B cell (primary cell): ENCODE data around the gene MYO18A. TPM values are rescaled to one million over a fixed set of nuclear protein-coding genes. Genes with fewer than 3 reads are reported as not detected.

ENCODE experiments used
- ATAC-seq: fragments of 200-7000 bp; cut with Tn5 transposase; one replicate; pipeline ENCODE4 v1.10.0; 2021; ENCODE audit warnings: low read depth, mild to moderate bottlenecking, moderate number of reproducible peaks, moderate library complexity
- CTCF ChIA-PET: fragments of 350-600 bp; sonication (Branson Sonifier 250); formaldehyde crosslinking; loops from one replicate; lab custom pipeline; 2021; ENCODE audit warnings: antibody characterized with exemption, inconsistent platforms; lab: Charles Lee
- POLR2A ChIA-PET: fragments of 350-600 bp; sonication (Branson Sonifier 250); formaldehyde crosslinking; loops from one replicate; lab custom pipeline; 2021; ENCODE audit warnings: antibody characterized with exemption; lab: Charles Lee
- DNase-seq: peaks from one replicate; pipeline ENCODE4 v3.0.0; 2013
- H2AFZ ChIP-seq: 2 replicates; pipeline ENCODE4 v1.6.1; 2012; ENCODE audit warnings: mild to moderate bottlenecking, low read depth, low read length; ENCODE audit not compliant: insufficient read depth, poor library complexity, severe bottlenecking
- H3K27ac ChIP-seq, 2 donors: 1 replicate in 1 of 2; 2 replicates in 1 of 2; pipeline ENCODE4 v1.5.1; 2012 to 2013; ENCODE audit warnings: low read length in 2 of 2, mild to moderate bottlenecking in 2 of 2, moderate library complexity in 1 of 2
- H3K27me3 ChIP-seq, 4 experiments: fragments of 200-600 bp in 1 of 4; sonication (generic) in 1 of 4; replicated peaks in 1 of 4; 1 replicate in 2 of 4; 2 replicates in 2 of 4; pipeline versions ENCODE4 v1.6.1 to v1.7.0; 2013 to 2016; ENCODE audit warnings: low read length in 3 of 4, mild to moderate bottlenecking in 2 of 4, mixed read lengths in 1 of 4, moderate library complexity in 1 of 4; ENCODE audit not compliant: insufficient read depth in 4 of 4, control insufficient read depth in 3 of 4; ENCODE audit errors: control extremely low read depth in 1 of 4
- H3K36me3 ChIP-seq, 2 experiments: replicated peaks in 1 of 2; 1 replicate in 1 of 2; 2 replicates in 1 of 2; pipeline versions ENCODE4 v1.6.1 to v1.7.1; 2013; ENCODE audit warnings: low read length in 1 of 2; ENCODE audit not compliant: insufficient read depth in 2 of 2, control insufficient read depth in 1 of 2; ENCODE audit errors: control extremely low read depth in 1 of 2, extremely low read depth in 1 of 2
- H3K4me1 ChIP-seq, 2 donors: fragments of 200-600 bp in 1 of 2; sonication (generic) in 1 of 2; 1 replicate in 1 of 2; 2 replicates in 1 of 2; pipeline versions ENCODE4 v1.5.1 to v1.6.1; 2013 to 2017; ENCODE audit warnings: low read length in 2 of 2; ENCODE audit not compliant: control insufficient read depth in 2 of 2, insufficient read depth in 2 of 2
- H3K4me2 ChIP-seq: replicated peaks from 2 replicates; pipeline ENCODE3; 2012; ENCODE audit warnings: mild to moderate bottlenecking, low read depth, low read length; ENCODE audit not compliant: poor library complexity, severe bottlenecking
- H3K4me3 ChIP-seq, 5 experiments: fragments of 200-600 bp in 1 of 5; sonication (generic) in 1 of 5; 1 replicate in 3 of 5; 2 replicates in 2 of 5; pipeline versions ENCODE4 v1.5.1 to v1.7.0; 2011 to 2016; ENCODE audit warnings: low read length in 4 of 5, mild to moderate bottlenecking in 4 of 5, low read depth in 2 of 5, control low read depth in 1 of 5, moderate library complexity in 1 of 5; ENCODE audit not compliant: insufficient read depth in 1 of 5; ENCODE audit errors: control extremely low read depth in 1 of 5, extremely low read depth in 1 of 5
- H3K79me2 ChIP-seq: fragments of 200-600 bp; sonication (generic); one replicate; pipeline ENCODE4 v1.6.0; 2016; ENCODE audit warnings: low read length; ENCODE audit not compliant: control insufficient read depth, insufficient read depth
- H3K9ac ChIP-seq: fragments of 200-600 bp; sonication (generic); 2 replicates; pipeline ENCODE4 v1.6.1; 2017; ENCODE audit warnings: mild to moderate bottlenecking, low read length, moderate library complexity
- H3K9me3 ChIP-seq, 3 donors: one replicate each; pipeline versions ENCODE4 v1.6.1 to v1.7.1; 2013; ENCODE audit warnings: low read length in 2 of 3; ENCODE audit not compliant: control insufficient read depth in 2 of 3, insufficient read depth in 1 of 3; ENCODE audit errors: control extremely low read depth in 1 of 3
- H4K20me1 ChIP-seq: 2 replicates; pipeline ENCODE4 v1.6.0; 2012; ENCODE audit warnings: mild to moderate bottlenecking, low read length; ENCODE audit not compliant: insufficient read depth, control insufficient read depth, poor library complexity, severe bottlenecking
- H3K27ac Mint-ChIP-seq: one replicate; pipeline ENCODE4 v1.8.0; 2021; ENCODE audit warnings: mixed read lengths
- H3K27me3 Mint-ChIP-seq: one replicate; pipeline ENCODE4 v1.8.0; 2021; ENCODE audit warnings: mixed read lengths
- H3K4me1 Mint-ChIP-seq: one replicate; pipeline ENCODE4 v1.8.0; 2021; ENCODE audit warnings: mixed read lengths
- H3K4me3 Mint-ChIP-seq: one replicate; pipeline ENCODE4 v1.8.0; 2021; ENCODE audit warnings: mixed read lengths
- H3K9me3 Mint-ChIP-seq: one replicate; pipeline ENCODE4 v1.8.0; 2022; ENCODE audit warnings: mixed read lengths; ENCODE audit not compliant: insufficient read depth
- EZH2 ChIP-seq: IDR thresholded peaks from 2 replicates; pipeline ENCODE4 v1.6.1; 2012; ENCODE audit warnings: borderline replicate concordance, low read depth, mild to moderate bottlenecking, moderate library complexity, low read length; ENCODE audit not compliant: insufficient read depth, poor library complexity, severe bottlenecking
- WGBS: methylation state at CpG from one replicate; pipeline ENCODE4 v1.1.5; 2013; ENCODE audit warnings: missing lambda C conversion rate; ENCODE audit not compliant: insufficient coverage; 5-methylcytosine and 5-hydroxymethylcytosine counted together
- intact Hi-C: fragments of 100-400 bp; cut with micrococcal nuclease; formaldehyde crosslinking; loops from one replicate; pipeline ENCODE4 v1.10.0; 2022
- polyA plus RNA-seq: library from polyadenylated mRNA; depleted of rRNA; stranded (reverse); fragments of >200 nt; gene quantifications from 2 replicates; pipeline ENCODE4 v1.2.3, GENCODE V29; 2012
- total RNA-seq, 2 donors: library from RNA; stranded (reverse); fragments of 120-200 nt in 1 of 2; gene quantifications; 1 replicate in 1 of 2; 2 replicates in 1 of 2; pipeline versions ENCODE4 v1.2.3 to v1.2.4, GENCODE V29; 2013 to 2022
- TF ChIP-seq, protein P1 (sequence below): fragments of 200-600 bp; IDR thresholded peaks from one replicate; pipeline ENCODE4 v1.8.0; 2022; ENCODE audit warnings: antibody characterized with exemption, mild to moderate bottlenecking

Gene MYO18A
- total and polyA plus RNA-seq, 2 donors (not counting 1 experiment from before 2014, with no cell fraction given): 72.2 to 155 TPM

DNA sequence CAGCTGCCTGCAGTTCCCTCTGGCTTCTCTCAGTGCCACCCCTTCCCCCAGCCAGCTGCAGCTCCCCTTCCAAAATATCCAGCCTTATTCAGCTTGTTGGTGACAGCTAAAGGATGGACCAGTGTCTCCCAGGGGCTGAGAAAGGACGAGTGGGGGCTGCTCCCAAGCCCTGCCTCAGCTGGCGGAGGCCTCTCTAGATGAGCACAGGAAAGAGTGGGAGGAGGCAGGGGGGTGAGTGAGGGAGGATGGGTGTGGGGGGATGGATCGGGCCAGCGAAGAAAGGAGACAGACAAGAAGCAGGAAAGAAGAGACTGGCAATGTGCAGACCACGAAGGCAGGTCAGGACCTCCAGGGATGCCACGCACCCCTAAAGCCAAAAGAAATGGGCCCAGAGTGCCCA, 119.7 kb downstream of the MYO18A start:
- Histone ChIP-seq H3K4me1 (no peaks in the 10 kb centered on the region), H3K27ac (no peak overlapping the region), H3K9ac (no peak overlapping the region), H3K27me3 (no peaks in the 10 kb centered on the region), H2AFZ (no peak overlapping the region), H4K20me1 (no peaks in the 10 kb centered on the region), H3K4me2 (no peak overlapping the region), H3K79me2 (no peaks in the 10 kb centered on the region), H3K36me3 (no peaks in the 10 kb centered on the region), H3K9me3 (no peaks in the 10 kb centered on the region), H3K4me3 (no peak overlapping the region)
- no peak for TF ChIP-seq EZH2
- TF ChIP-seq, protein P1, sequence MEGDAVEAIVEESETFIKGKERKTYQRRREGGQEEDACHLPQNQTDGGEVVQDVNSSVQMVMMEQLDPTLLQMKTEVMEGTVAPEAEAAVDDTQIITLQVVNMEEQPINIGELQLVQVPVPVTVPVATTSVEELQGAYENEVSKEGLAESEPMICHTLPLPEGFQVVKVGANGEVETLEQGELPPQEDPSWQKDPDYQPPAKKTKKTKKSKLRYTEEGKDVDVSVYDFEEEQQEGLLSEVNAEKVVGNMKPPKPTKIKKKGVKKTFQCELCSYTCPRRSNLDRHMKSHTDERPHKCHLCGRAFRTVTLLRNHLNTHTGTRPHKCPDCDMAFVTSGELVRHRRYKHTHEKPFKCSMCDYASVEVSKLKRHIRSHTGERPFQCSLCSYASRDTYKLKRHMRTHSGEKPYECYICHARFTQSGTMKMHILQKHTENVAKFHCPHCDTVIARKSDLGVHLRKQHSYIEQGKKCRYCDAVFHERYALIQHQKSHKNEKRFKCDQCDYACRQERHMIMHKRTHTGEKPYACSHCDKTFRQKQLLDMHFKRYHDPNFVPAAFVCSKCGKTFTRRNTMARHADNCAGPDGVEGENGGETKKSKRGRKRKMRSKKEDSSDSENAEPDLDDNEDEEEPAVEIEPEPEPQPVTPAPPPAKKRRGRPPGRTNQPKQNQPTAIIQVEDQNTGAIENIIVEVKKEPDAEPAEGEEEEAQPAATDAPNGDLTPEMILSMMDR: no peak
- WGBS: 90% methylated on average over 6 of the region's 6 CpGs
- Mint-ChIP-seq H3K9me3 (no peaks in the 10 kb centered on the region), H3K4me3 (no peak overlapping the region), H3K27me3 (no peaks in the 10 kb centered on the region), H3K27ac (no peak overlapping the region), H3K4me1 (no peaks in the 10 kb centered on the region)
- intact Hi-C loops: no loop called here
- CTCF ChIA-PET: no interaction called here
- POLR2A ChIA-PET: no interaction called here
- DNase-seq: no peak
- ATAC-seq: no peak

DNA sequence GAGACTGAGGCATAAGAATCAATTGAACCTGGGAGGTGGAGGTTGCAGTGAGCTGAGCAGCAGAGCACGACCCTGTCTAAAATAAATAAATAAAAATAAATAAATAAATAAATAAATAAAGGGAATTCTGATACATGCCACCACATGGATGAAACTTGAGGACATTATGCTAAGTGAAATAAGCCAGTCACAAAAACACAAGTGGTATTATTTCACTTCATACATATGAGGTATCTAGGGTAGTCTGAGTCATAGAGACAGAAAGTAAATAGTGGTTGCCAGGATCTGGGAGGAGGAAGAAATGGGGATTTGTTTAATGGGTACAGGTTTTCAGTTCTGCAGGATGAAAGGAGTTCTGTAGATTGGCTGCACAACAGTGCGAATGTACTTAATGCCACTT, 120.9 kb downstream of the MYO18A start:
- no peaks in the 10 kb centered on the region for H3K27me3 ChIP-seq
- TF ChIP-seq, protein P1: no peak
- no peak for TF ChIP-seq EZH2
- no peak overlapping the region for H3K27ac ChIP-seq
- Mint-ChIP-seq H3K27me3 (no peaks in the 10 kb centered on the region), H3K9me3 (no peaks in the 10 kb centered on the region), H3K4me3 (no peak overlapping the region), H3K27ac (no peak overlapping the region), H3K4me1 (no peaks in the 10 kb centered on the region)
- no peak overlapping the region for H2AFZ ChIP-seq
- H3K36me3 ChIP-seq: no peaks in the 10 kb centered on the region
- no peak overlapping the region for H3K4me2 ChIP-seq
- no peak for ATAC-seq
- no peaks in the 10 kb centered on the region for H4K20me1 ChIP-seq
- intact Hi-C loops: no loop called here
- POLR2A ChIA-PET: no interaction called here
- DNase-seq: no peak
- H3K9me3 ChIP-seq: no peaks in the 10 kb centered on the region
- no peak overlapping the region for H3K4me3 ChIP-seq
- CTCF ChIA-PET: interaction anchor here (1.1 kb wide), 1 partner anchor 1078 kb away, joined by 3 read pairs; no protein-coding TSS in a partner anchor
- H3K79me2 ChIP-seq: no peaks in the 10 kb centered on the region
- no peak overlapping the region for H3K9ac ChIP-seq
- no peaks in the 10 kb centered on the region for H3K4me1 ChIP-seq
- no CpG with 5 or more reads among the region's 2 CpGs for WGBS
